NCI-H1048 (cell line): ENCODE measurements around the gene FRYL.
"Not testable (repeated sequence)": the region's sequence is repeated elsewhere in the genome, so short reads cannot be mapped to it uniquely, and the experiment has no call there.

Source experiments
- DNase-seq: peaks from one replicate; lab custom pipeline; 2025; lab: John Stamatoyannopoulos, UW

The FRYL gene

DNA sequence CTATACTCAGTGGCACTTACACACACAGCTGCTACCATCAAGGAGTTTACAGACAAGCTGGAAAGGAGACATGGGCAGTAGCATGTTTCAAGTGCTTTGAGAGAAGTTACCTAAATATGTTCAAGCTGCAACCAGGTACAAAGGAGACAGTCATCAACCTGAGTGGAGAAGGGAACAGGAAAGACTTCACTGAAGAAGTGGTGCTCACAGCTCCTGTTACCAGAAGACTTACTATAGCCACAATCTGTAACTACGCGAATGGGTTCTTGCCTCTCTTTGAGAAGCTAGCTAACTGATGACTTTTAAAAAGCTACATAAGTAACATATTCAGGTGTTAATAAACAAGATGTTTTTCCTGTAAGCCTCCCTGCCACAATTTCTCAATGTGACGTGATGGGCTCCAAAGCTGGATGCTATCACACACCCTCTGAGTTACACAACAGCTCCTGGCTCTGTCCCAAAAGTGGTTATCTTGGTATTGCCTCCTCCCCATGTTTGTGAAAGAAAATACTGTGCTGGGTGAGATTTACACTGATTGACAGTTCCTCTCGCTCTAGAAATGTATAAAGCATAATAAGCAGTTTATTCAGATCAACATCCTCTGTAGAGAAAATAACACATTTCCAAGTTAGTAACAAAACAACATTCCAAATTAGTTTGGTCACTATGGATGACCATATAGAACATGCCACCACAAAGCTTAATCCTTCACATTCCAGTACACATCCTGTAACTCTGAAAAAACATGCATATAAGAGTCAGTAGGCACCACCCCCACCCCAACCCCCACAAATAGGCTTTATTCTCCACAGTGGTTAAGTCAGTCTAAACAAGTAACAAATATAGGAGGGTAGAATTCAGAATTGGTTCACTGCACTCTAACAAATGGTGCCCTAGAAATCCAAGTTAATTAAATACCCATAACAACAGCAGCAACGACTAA lies 81.8 kb downstream of the FRYL start:
- DNase-seq = no peak

- not testable (repeated sequence) for DNase-seq
Observed at GRCh38 chr4:48697516-48697915, 82.6 kb downstream of the FRYL start.

DNA sequence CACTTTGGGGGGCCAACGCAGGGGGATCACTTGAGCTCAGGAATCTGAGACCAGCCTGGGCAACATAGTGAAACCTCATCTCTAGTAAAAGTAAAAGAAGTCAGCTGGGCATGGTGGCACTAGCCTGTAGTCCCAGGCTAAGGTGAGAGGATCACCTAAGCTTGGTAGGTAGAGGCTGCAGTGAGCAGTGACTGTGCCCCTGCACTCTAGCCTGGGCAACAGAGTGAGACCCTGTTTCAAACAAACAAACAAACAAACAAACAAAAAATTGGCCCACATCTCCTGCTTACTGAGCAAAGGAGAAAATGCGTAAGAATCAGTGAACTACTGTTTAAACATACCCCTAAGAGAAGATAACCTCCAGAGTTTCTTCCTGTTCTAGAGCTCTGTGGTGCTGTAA lies 85.3 kb downstream of the FRYL start:
- DNase-seq = no peak

- DNase-seq = no peak
Observed at GRCh38 chr4:48693856-48694574, 86.1 kb downstream of the FRYL start.

GRCh38 chr4:48692897-48693296 lies 87.2 kb downstream of the FRYL start:
- no peak for DNase-seq

DNA sequence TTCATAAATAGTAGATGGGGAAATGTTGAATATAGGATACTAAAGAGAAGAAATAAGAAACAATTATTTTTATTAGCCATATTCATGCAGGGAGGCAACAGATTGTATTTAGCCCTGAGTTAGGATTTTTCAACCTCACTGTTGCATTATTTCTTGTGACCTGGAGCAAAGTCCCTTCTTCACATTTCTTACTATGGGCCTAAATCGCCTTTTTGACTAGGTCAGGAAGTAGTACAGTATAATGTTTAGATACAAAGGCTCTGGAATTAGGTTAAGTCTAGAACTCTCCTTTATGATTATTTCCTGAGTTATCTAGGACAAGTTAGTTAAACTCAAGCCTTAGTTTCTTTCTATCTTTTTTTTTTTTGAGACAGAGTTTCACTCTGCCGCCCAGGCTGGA lies 88.0 kb downstream of the FRYL start:
- no peak for DNase-seq

DNA sequence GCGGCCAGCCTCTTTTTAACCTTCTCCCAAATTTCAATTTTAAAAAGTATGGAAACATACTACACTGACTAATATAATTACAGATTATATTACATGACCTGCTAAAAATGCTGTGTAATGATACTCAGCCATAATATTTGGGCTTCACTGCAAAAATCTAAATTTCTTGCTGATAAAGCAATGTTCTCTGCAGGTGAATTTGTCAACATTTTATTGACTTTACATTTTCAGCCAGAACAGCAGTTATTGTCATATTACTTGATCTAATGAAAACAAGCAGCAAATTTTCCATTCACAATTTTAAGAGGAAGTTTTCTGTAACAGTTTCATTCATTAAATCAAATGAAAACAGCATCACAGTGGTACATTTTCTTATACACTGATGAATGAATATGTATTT lies 91.1 kb downstream of the FRYL start:
- DNase-seq = no peak

GRCh38 chr4:48687313-48688051 lies 92.6 kb downstream of the FRYL start:
- no peak for DNase-seq

- no peak for DNase-seq
Observed at GRCh38 chr4:48686369-48686768, 93.7 kb downstream of the FRYL start.

DNA sequence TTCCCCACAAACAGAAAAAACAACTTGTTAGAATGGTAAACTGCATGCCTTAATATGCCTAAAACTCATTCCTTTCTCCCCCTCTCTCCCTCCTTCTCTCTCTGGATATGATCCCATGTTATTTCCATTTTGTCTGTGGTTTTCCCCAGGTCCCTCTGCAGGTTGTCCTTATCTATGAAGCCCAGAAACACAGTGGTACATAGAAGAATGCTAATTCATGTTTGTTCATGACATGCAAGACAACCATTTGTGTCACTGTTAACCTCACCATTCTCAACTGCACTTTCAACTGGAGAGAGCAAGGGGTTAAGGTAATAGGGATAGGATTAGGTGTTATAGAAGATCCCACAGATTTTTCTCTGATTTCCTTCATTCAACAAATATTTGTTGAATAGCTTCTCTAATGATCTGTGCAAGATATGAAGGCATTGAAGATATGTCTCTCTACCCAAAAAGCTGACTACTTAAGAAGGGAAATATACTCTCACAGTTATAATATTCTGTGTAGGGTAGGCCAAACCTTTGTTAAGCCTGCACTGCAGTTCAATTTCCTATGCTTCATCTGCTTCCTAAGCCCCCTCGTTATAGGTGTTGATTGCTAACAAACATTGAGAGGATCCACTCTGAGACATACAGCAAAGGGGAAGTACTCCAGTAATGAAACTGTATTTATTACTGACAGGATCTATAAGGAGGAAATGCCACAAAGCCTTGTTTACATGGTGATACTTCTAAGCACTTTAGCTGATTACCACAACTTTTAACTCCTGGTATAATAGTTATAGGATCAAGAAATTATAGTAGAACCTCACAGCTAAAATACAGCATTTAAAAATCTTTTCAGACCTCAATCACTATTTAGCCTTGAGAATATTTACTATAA lies 96.1 kb downstream of the FRYL start:
- no peak for DNase-seq

DNA sequence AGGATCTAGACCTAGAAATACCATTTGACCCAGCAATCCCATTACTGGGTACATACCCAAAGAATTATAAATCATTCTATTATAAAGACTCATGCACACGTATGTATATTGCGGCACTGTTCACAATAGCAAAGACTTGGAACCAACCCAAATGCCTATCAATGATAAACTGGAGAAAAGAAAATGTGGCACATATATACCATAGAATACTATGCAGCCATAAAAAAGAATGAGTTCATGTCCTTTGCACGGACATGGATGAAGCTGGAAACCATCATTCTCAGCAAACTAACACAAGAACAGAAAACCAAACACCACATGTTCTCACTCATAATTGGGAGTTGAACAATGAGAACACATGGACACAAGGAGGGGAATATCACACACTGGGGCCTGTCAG lies 97.2 kb downstream of the FRYL start:
- DNase-seq = not testable (repeated sequence)

DNA sequence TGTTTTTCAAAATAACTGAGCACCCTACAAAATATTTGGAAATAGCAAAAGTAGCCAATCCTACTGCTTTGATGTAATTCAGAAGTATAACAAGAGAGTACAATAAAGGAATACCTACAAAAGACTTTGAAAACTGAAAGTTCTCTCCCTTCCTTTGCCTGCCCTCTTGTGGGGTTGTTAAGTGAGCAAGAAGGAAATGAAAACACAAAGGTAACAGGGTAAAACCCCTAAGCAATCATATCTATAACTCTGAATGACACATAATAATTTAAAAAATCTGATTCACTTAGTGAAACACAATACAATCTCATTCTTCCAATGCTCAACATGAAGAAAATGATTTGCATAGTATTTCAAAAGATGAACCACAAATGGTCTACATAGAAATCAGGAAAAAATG lies 98.2 kb downstream of the FRYL start:
- DNase-seq = no peak

- no peak for DNase-seq
Observed at GRCh38 chr4:48680848-48681568, 99.1 kb downstream of the FRYL start.

GRCh38 chr4:48673537-48673936 lies 106.5 kb downstream of the FRYL start:
- DNase-seq = no peak

DNA sequence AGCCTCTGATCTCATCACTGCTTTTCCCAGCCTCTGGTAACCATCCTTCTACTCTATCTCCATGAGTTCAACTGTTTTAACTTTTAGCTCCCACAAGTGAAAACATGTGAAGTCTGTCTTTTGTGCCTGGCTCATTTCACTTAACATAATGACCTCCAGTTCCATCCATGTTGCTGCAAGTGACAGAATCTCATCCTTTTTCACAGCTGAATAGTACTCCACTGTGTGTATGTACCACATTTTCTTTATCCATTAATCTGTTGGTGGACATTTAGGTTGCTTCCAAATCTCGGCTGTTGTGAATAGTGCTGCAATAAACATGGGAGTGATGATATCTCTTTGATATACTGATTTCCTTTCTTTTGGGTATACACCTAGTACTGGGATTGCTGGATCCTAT lies 109.5 kb downstream of the FRYL start:
- no peak for DNase-seq

DNA sequence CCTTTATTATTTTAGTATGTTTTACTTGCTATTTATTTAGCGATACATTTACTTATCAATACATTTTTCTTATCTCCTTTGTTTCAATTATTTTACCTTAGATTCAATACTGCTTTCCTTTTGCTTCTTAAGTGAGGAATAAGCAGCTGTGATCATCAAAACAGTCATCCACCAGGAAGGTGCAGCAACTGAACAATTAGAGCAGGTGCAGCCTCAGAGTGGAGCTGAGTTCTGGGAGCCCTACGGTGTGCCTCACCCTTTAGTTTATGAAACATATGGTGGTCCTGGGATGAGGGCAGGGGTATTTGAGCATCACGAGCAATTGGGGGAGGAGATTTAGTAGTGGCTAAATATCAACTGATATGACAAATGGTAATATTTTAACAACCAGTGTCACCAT lies 111.0 kb downstream of the FRYL start:
- no peak for DNase-seq

- DNase-seq = no peak
Observed at GRCh38 chr4:48668254-48669017, 111.6 kb downstream of the FRYL start.

DNA sequence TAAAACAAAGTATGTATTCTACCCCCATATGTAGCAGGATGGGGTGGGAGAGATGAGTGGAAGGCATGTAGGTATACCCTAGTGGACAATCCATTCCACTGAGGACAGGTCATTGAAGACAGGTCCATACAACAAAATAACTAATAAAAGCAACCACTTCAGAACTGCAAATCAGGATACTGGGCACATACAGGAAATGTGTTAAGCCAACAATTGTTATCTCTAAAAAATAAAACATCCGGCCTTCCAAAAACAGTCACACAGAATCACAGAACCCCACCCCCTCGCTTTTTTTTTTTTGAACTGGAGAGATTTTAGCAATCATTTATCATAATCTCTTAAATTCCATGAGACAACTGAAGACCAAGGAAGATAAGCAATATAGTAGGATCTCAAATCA lies 112.9 kb downstream of the FRYL start:
- DNase-seq = no peak

- no peak for DNase-seq
Observed at GRCh38 chr4:48665555-48666186, 114.4 kb downstream of the FRYL start.

DNA sequence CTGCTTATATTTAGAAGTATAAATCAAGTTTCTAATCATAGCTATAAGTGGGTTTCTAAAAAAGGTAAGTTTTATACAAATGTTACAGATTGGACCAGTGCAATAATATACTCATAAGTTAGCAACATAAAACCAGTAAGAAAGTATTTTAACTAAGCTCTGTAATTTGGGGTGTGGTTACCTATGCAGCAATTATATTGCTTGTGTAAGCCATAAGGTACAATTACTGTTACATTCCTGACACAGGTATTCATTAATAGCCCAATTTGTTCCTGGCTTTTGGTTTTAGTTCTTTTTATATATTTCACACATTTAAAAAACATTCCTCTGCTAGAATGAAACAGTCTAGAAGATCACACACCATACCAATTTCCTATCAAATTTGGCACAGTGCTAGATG lies 115.1 kb downstream of the FRYL start:
- no peak for DNase-seq
